Liver (tissue), 3 donors: ENCODE data around the gene RBM23.

Experiments used
- CTCF ChIP-seq: fragments of 150-350 bp; IDR thresholded peaks from 2 replicates; pipeline ENCODE4 v1.5.1; 2017; ENCODE audit warnings: improper control_type of control experiment, low read depth, low read length; ENCODE audit not compliant: missing input control
- GABPA ChIP-seq, 2 donors: IDR thresholded peaks in 1 of 2; conservative IDR thresholded peaks in 1 of 2; 2 replicates each; pipeline ENCODE4 v1.6.1; 2016; ENCODE audit warnings: antibody characterized with exemption in 2 of 2, mild to moderate bottlenecking in 1 of 2, moderate library complexity in 1 of 2
- HNF4A ChIP-seq, 2 donors: conservative IDR thresholded peaks; 2 replicates each; pipeline ENCODE4 v1.6.1; 2016; ENCODE audit warnings: antibody characterized with exemption in 2 of 2, mild to moderate bottlenecking in 2 of 2
- JUND ChIP-seq, 2 donors: IDR thresholded peaks; 2 replicates each; pipeline ENCODE4 v1.6.1; 2016; ENCODE audit warnings: antibody characterized with exemption in 2 of 2
- MAX ChIP-seq: IDR thresholded peaks from 2 replicates; pipeline ENCODE4 v1.6.1; 2016; ENCODE audit warnings: antibody characterized with exemption
- RAD21 ChIP-seq, 2 donors: IDR thresholded peaks; 2 replicates each; pipeline ENCODE4 v1.6.1; 2016; ENCODE audit warnings: antibody characterized with exemption in 2 of 2, mild to moderate bottlenecking in 2 of 2
- RXRA ChIP-seq, 2 donors: IDR thresholded peaks; 2 replicates each; pipeline ENCODE4 v1.6.1; 2017 to 2018; ENCODE audit warnings: antibody characterized with exemption in 2 of 2, mild to moderate bottlenecking in 1 of 2
- SP1 ChIP-seq: IDR thresholded peaks from 2 replicates; pipeline ENCODE4 v1.6.1; 2018; ENCODE audit warnings: antibody characterized with exemption, mild to moderate bottlenecking
- TAF1 ChIP-seq: conservative IDR thresholded peaks from 2 replicates; pipeline ENCODE4 v1.6.1; 2016; ENCODE audit warnings: antibody characterized with exemption, mild to moderate bottlenecking
- YY1 ChIP-seq: IDR thresholded peaks from 2 replicates; pipeline ENCODE4 v1.6.1; 2016; ENCODE audit warnings: antibody characterized with exemption, mild to moderate bottlenecking
- ZBTB33 ChIP-seq: IDR thresholded peaks from 2 replicates; pipeline ENCODE4 v1.6.1; 2016; ENCODE audit warnings: antibody characterized with exemption
- donor health status: healthy.
- donor health status: healthy.

- no peak for TF ChIP-seq CTCF
- TF ChIP-seq HNF4A (conservative IDR thresholded peaks at IDR 0.05) = no peak
- TF ChIP-seq TAF1 = no peak
- no peak for TF ChIP-seq JUND (IDR thresholded peaks at IDR 0.05)
- TF ChIP-seq ZBTB33 = no peak
- TF ChIP-seq MAX = no peak
- no peak for TF ChIP-seq YY1
- no peak for TF ChIP-seq RAD21 (IDR thresholded peaks at IDR 0.05)
- no peak for TF ChIP-seq GABPA (IDR thresholded peaks at IDR 0.05 in 1 of 2, conservative IDR thresholded peaks at IDR 0.05 in 1 of 2)
- TF ChIP-seq RXRA (IDR thresholded peaks at IDR 0.05) = no peak
- TF ChIP-seq SP1 = no peak
These were observed 15.2 kb downstream of the RBM23 start for GRCh38 chr14:22903742-22904087.
